Measurements from ENCODE around the gene NKTR.

- TF ChIP-seq SUZ12 (IDR thresholded peaks at IDR 0.05; ENCODE audit: extremely low read depth, insufficient read depth, insufficient read length), result no peak
- TF ChIP-seq YY1 (IDR thresholded peaks at IDR 0.05; ENCODE audit: insufficient read depth, insufficient read length), result no peak
- TF ChIP-seq ZNF274 (IDR thresholded peaks at IDR 0.05; ENCODE audit: low read depth, low read length), result no peak
These were observed 54.1 kb downstream of the NKTR start for GRCh38 chr3:42654331-42655201.

Measured in NT2/D1 (cell line).